IMR-90 (cell line): ENCODE data around the gene ZBP1. TPM values are rescaled to one million over a fixed set of nuclear protein-coding genes. Genes with fewer than 3 reads are reported as not detected.

ENCODE experiments used
- ATAC-seq: fragments of 200-7000 bp; cut with Tn5 transposase; 2 replicates; pipeline ENCODE4 v1.9.1; 2020; ENCODE audit warnings: low read depth, mild to moderate bottlenecking, moderate library complexity
- BruUV-seq: library from RNA; stranded (reverse); fragments of 400-500 nt; replicated peaks from 2 replicates; lab custom pipeline; 2021; lab: Mats Ljungman, UMichigan
- CTCF ChIA-PET: fragments of 300-600 bp; formaldehyde crosslinking; extraction: SDS; loops from one replicate; lab custom pipeline; 2021; ENCODE audit warnings: antibody characterized with exemption; lab: Yijun Ruan, JAX
- POLR2A ChIA-PET: fragments of 300-600 bp; sonication (Branson Sonifier 250); formaldehyde crosslinking; loops from one replicate; lab custom pipeline; 2022; ENCODE audit warnings: antibody characterized with exemption; ENCODE audit not compliant: unreplicated experiment; lab: Charles Lee
- DNase-seq: peaks from one replicate; pipeline ENCODE4 v3.0.0; 2013
- H2AFZ ChIP-seq: replicated peaks from 2 replicates; pipeline ENCODE3; 2013; ENCODE audit warnings: low read length, mild to moderate bottlenecking; ENCODE audit not compliant: poor library complexity
- H2AK5ac ChIP-seq: 2 replicates; pipeline ENCODE4 v1.6.1; 2013; ENCODE audit warnings: low read depth, low read length, inconsistent platforms
- H2AK9ac ChIP-seq: replicated peaks from 2 replicates; pipeline ENCODE3; 2013; ENCODE audit warnings: mild to moderate bottlenecking, low read depth, low read length, moderate library complexity; ENCODE audit not compliant: poor library complexity
- H2BK120ac ChIP-seq: 2 replicates; pipeline ENCODE4 v1.6.1; 2013; ENCODE audit warnings: low read depth, low read length, inconsistent platforms
- H2BK15ac ChIP-seq: 3 replicates; pipeline ENCODE4 v1.6.1; 2013; ENCODE audit warnings: low read depth, low read length, inconsistent platforms
- H2BK20ac ChIP-seq: 2 replicates; pipeline ENCODE4 v1.6.1; 2013; ENCODE audit warnings: low read depth, mild to moderate bottlenecking, inconsistent platforms, low read length, moderate library complexity
- H2BK5ac ChIP-seq: 2 replicates; pipeline ENCODE4 v1.6.1; 2013; ENCODE audit warnings: mild to moderate bottlenecking, low read depth, low read length, inconsistent platforms; ENCODE audit not compliant: poor library complexity, severe bottlenecking
- H3K14ac ChIP-seq: replicated peaks from 2 replicates; pipeline ENCODE4 v1.6.1; 2013; ENCODE audit warnings: low read depth, low read length, inconsistent platforms
- H3K18ac ChIP-seq: 2 replicates; pipeline ENCODE4 v1.6.1; 2013; ENCODE audit warnings: low read depth, low read length, control low read depth
- H3K23ac ChIP-seq: 2 replicates; pipeline ENCODE4 v1.6.1; 2013; ENCODE audit warnings: low read depth, low read length, inconsistent platforms
- H3K27ac ChIP-seq: 2 replicates; pipeline ENCODE4 v1.5.1; 2013; ENCODE audit warnings: mild to moderate bottlenecking, control low read depth, low read length; ENCODE audit not compliant: insufficient read depth
- H3K27me3 ChIP-seq: 2 replicates; pipeline ENCODE4 v1.6.1; 2013; ENCODE audit warnings: low read length; ENCODE audit not compliant: control insufficient read depth, insufficient read depth
- H3K36me3 ChIP-seq: 2 replicates; pipeline ENCODE4 v1.6.1; 2013; ENCODE audit warnings: low read length, mixed read lengths; ENCODE audit not compliant: control insufficient read depth, insufficient read depth
- H3K4ac ChIP-seq: 2 replicates; pipeline ENCODE4 v1.6.1; 2013; ENCODE audit warnings: low read depth, low read length, inconsistent platforms
- H3K4me1 ChIP-seq: 2 replicates; pipeline ENCODE4 v1.6.1; 2013; ENCODE audit warnings: low read length, mixed read lengths; ENCODE audit not compliant: control insufficient read depth, insufficient read depth
- H3K4me2 ChIP-seq: 2 replicates; pipeline ENCODE4 v1.6.1; 2013; ENCODE audit warnings: low read depth, mild to moderate bottlenecking, control low read depth, low read length, moderate library complexity
- H3K4me3 ChIP-seq: 2 replicates; pipeline ENCODE4 v1.5.1; 2013; ENCODE audit warnings: low read depth, mild to moderate bottlenecking, control low read depth, low read length, moderate library complexity; ENCODE audit not compliant: insufficient read depth
- H3K56ac ChIP-seq: 2 replicates; pipeline ENCODE4 v1.6.1; 2013; ENCODE audit warnings: low read length, inconsistent platforms; ENCODE audit not compliant: insufficient read depth; ENCODE audit errors: extremely low read depth
- H3K79me1 ChIP-seq, 2 experiments: 2 replicates each; pipeline ENCODE4 v1.6.1; 2013; ENCODE audit warnings: low read length in 2 of 2, inconsistent platforms in 1 of 2, low read depth in 1 of 2
- H3K9ac ChIP-seq: 2 replicates; pipeline ENCODE4 v1.6.1; 2013; ENCODE audit warnings: low read depth, low read length, control low read depth
- H3K9me1 ChIP-seq: 2 replicates; pipeline ENCODE4 v1.6.1; 2013; ENCODE audit warnings: low read length, inconsistent platforms; ENCODE audit not compliant: insufficient read depth
- H3K9me3 ChIP-seq: 2 replicates; pipeline ENCODE4 v1.6.1; 2013; ENCODE audit warnings: low read length; ENCODE audit not compliant: control insufficient read depth, insufficient read depth
- H4K20me1 ChIP-seq: 2 replicates; pipeline ENCODE4 v1.6.1; 2013; ENCODE audit warnings: low read length, inconsistent platforms; ENCODE audit not compliant: insufficient read depth
- H4K5ac ChIP-seq: 2 replicates; pipeline ENCODE4 v1.6.1; 2013; ENCODE audit warnings: mild to moderate bottlenecking, low read depth, low read length, control low read depth
- H4K8ac ChIP-seq, 2 experiments: 2 replicates each; pipeline ENCODE4 v1.6.1; 2013; ENCODE audit warnings: low read depth in 2 of 2, low read length in 2 of 2, control low read depth in 1 of 2, inconsistent platforms in 1 of 2
- H4K91ac ChIP-seq: 2 replicates; pipeline ENCODE4 v1.6.1; 2013; ENCODE audit warnings: low read depth, low read length, inconsistent platforms; ENCODE audit not compliant: insufficient read depth
- BHLHE40 ChIP-seq: fragments of 150-350 bp; IDR thresholded peaks from 2 replicates; pipeline ENCODE4 v1.6.1; 2016; ENCODE audit warnings: mild to moderate bottlenecking, low read depth, low read length
- CEBPB ChIP-seq: IDR thresholded peaks from 2 replicates; pipeline ENCODE4 v1.6.1; 2012; ENCODE audit warnings: low read depth, low read length, improper control_type of control experiment
- CHD1 ChIP-seq: IDR thresholded peaks from 2 replicates; pipeline ENCODE4 v1.6.1; 2012; ENCODE audit warnings: low read depth, low read length, improper control_type of control experiment
- FOS ChIP-seq: fragments of 150-350 bp; IDR thresholded peaks from 2 replicates; pipeline ENCODE4 v1.6.1; 2016; ENCODE audit warnings: low read depth, low read length
- MAFK ChIP-seq: IDR thresholded peaks from 2 replicates; pipeline ENCODE4 v1.6.1; 2012; ENCODE audit warnings: low read depth, low read length, improper control_type of control experiment
- MAZ ChIP-seq: IDR thresholded peaks from 2 replicates; pipeline ENCODE4 v1.6.1; 2012; ENCODE audit warnings: low read depth, mild to moderate bottlenecking, low read length, improper control_type of control experiment, moderate library complexity, borderline replicate concordance
- MXI1 ChIP-seq: IDR thresholded peaks from 2 replicates; pipeline ENCODE4 v1.6.1; 2012; ENCODE audit warnings: low read depth, mild to moderate bottlenecking, low read length, moderate library complexity, borderline replicate concordance
- NFE2L2 ChIP-seq: fragments of 150-350 bp; IDR thresholded peaks from 2 replicates; pipeline ENCODE4 v1.6.1; 2016; ENCODE audit warnings: low read depth, mild to moderate bottlenecking, low read length
- POLR2A ChIP-seq: IDR thresholded peaks from 2 replicates; pipeline ENCODE4 v1.6.1; 2012; ENCODE audit warnings: mild to moderate bottlenecking, low read depth, low read length
- RAD21 ChIP-seq: IDR thresholded peaks from 2 replicates; pipeline ENCODE4 v1.6.1; 2012; ENCODE audit warnings: low read length, improper control_type of control experiment
- RCOR1 ChIP-seq: IDR thresholded peaks from 2 replicates; pipeline ENCODE4 v1.6.1; 2012; ENCODE audit warnings: mild to moderate bottlenecking, low read length, improper control_type of control experiment; ENCODE audit not compliant: insufficient replicate concordance
- RFX5 ChIP-seq: IDR thresholded peaks from 2 replicates; pipeline ENCODE4 v1.8.0; 2012; ENCODE audit warnings: low read depth, mild to moderate bottlenecking, low read length, moderate library complexity
- SMC3 ChIP-seq: fragments of 150-350 bp; IDR thresholded peaks from 2 replicates; pipeline ENCODE4 v1.6.1; 2016; ENCODE audit warnings: low read depth, mild to moderate bottlenecking, antibody characterized with exemption, low read length, moderate library complexity
- WGBS, 2 experiments: methylation state at CpG; one replicate each; pipeline versions ENCODE4 v1.1.5 to v1.1.7; 2013; ENCODE audit warnings: missing lambda C conversion rate in 2 of 2; ENCODE audit not compliant: insufficient read length in 1 of 2; ENCODE audit errors: extremely low coverage in 2 of 2; 5-methylcytosine and 5-hydroxymethylcytosine counted together
- dilution Hi-C: fragments of 300-500 bp; cut with HindIII; formaldehyde crosslinking; loops from one replicate; pipeline ENCODE4 v1.14.3; 2018; ENCODE audit warnings: low sequenced_read_pairs; ENCODE audit not compliant: unreplicated experiment
- in situ Hi-C: fragments of 300-500 bp; cut with MboI; formaldehyde crosslinking; loops from 3 replicates; pipeline ENCODE4 v1.14.3; 2019; ENCODE audit warnings: low sequenced_read_pairs, inconsistent platforms, mixed read lengths
- intact Hi-C: fragments of 100-400 bp; cut with micrococcal nuclease; formaldehyde crosslinking; loops from 2 replicates; pipeline ENCODE4 v1.10.0; 2022
- polyA plus RNA-seq, 3 experiments: library from polyadenylated mRNA; depleted of rRNA; stranded (reverse); fragments of >200 nt; gene quantifications; 2 replicates each; pipeline ENCODE4 v1.2.3, GENCODE V29; 2012; ENCODE audit warnings: low replicate concordance in 1 of 3
- total RNA-seq: library from RNA; depleted of rRNA; stranded (reverse); fragments of >200 nt; gene quantifications from 2 replicates; pipeline ENCODE4 v1.2.3, GENCODE V29; 2012
- TF ChIP-seq, protein P1 (sequence below): fragments of 150-350 bp; IDR thresholded peaks from 2 replicates; pipeline ENCODE4 v1.6.1; 2017; ENCODE audit warnings: mild to moderate bottlenecking, antibody characterized with exemption, low read length, low read depth
- TF ChIP-seq, protein P2 (sequence below): fragments of 150-350 bp; IDR thresholded peaks from 2 replicates; pipeline ENCODE4 v1.6.1; 2016; ENCODE audit warnings: low read depth, mild to moderate bottlenecking, low read length, moderate library complexity, borderline replicate concordance
- TF ChIP-seq, protein P3 (sequence below): conservative IDR thresholded peaks from 2 replicates; pipeline ENCODE4 v1.5.1; 2012; ENCODE audit warnings: mild to moderate bottlenecking, low read depth, low read length, improper control_type of control experiment

Gene ZBP1
- total and polyA plus RNA-seq, 2 of the 4 experiments (the other 2 are of a cell fraction) = not detected

DNA sequence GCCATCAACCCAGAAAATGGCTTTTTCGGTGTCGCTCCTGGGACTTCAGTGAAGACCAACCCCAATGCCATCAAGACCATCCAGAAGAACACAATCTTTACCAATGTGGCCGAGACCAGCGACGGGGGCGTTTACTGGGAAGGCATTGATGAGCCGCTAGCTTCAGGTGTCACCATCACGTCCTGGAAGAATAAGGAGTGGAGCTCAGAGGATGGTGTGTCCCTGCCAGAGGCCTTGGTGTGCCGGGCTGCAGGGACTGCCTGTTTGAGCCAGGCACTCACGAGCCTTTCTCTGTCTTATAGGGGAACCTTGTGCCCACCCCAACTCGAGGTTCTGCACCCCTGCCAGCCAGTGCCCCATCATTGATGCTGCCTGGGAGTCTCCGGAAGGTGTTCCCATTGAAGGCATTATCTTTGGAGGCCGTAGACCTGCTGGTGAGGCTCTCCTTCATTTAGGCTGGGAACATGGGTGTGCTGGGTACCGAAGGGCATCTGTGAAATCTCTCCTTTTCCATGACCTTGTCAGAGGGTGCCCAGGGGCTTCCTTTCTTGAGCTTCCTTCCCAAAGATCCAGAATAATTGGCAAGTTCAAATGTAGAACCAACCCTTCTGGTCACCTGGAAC is 55.9 kb downstream of the ZBP1 start:
- WGBS, 2 experiments = 60% methylated on average over 1 of the region's 14 CpGs; no CpG with 5 or more reads in 1 of the 2 experiments
- H3K23ac ChIP-seq = no peak overlapping the region
- H3K4ac ChIP-seq = no peak overlapping the region
- intact Hi-C loops (no loop called here), in situ Hi-C loops (no loop called here), dilution Hi-C loops (no loop called here)
- H4K5ac ChIP-seq = no peak overlapping the region
- H3K36me3 ChIP-seq = no peaks in the 10 kb centered on the region
- no peak overlapping the region for H2AK5ac ChIP-seq
- H2BK120ac ChIP-seq = no peak overlapping the region
- no peak overlapping the region for H2BK20ac ChIP-seq
- CTCF ChIA-PET = no interaction called here
- no peak overlapping the region for H3K14ac ChIP-seq
- no peak overlapping the region for H2BK15ac ChIP-seq
- POLR2A ChIA-PET = no interaction called here
- no peak overlapping the region for H2AFZ ChIP-seq
- no peak overlapping the region for H3K4me3 ChIP-seq
- no peak overlapping the region for H4K8ac ChIP-seq
- H4K91ac ChIP-seq = no peak overlapping the region
- H4K20me1 ChIP-seq = no peaks in the 10 kb centered on the region
- DNase-seq (no peak), ATAC-seq (no peak)
- H3K9me1 ChIP-seq = no peaks in the 10 kb centered on the region
- no peaks in the 10 kb centered on the region for H3K4me1 ChIP-seq
- H2BK5ac ChIP-seq = no peak overlapping the region
- TF ChIP-seq SMC3 (no peak), RFX5 (no peak), MAZ (no peak), CHD1 (no peak), NFE2L2 (no peak), FOS (no peak), MXI1 (no peak), CEBPB (no peak), BHLHE40 (no peak), RCOR1 (no peak), RAD21 (no peak), MAFK (no peak), POLR2A (no peak)
- TF ChIP-seq, protein P1, sequence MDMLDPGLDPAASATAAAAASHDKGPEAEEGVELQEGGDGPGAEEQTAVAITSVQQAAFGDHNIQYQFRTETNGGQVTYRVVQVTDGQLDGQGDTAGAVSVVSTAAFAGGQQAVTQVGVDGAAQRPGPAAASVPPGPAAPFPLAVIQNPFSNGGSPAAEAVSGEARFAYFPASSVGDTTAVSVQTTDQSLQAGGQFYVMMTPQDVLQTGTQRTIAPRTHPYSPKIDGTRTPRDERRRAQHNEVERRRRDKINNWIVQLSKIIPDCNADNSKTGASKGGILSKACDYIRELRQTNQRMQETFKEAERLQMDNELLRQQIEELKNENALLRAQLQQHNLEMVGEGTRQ = no peak
- TF ChIP-seq, protein P2, sequence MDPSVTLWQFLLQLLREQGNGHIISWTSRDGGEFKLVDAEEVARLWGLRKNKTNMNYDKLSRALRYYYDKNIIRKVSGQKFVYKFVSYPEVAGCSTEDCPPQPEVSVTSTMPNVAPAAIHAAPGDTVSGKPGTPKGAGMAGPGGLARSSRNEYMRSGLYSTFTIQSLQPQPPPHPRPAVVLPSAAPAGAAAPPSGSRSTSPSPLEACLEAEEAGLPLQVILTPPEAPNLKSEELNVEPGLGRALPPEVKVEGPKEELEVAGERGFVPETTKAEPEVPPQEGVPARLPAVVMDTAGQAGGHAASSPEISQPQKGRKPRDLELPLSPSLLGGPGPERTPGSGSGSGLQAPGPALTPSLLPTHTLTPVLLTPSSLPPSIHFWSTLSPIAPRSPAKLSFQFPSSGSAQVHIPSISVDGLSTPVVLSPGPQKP = no peak
- TF ChIP-seq, protein P3, sequence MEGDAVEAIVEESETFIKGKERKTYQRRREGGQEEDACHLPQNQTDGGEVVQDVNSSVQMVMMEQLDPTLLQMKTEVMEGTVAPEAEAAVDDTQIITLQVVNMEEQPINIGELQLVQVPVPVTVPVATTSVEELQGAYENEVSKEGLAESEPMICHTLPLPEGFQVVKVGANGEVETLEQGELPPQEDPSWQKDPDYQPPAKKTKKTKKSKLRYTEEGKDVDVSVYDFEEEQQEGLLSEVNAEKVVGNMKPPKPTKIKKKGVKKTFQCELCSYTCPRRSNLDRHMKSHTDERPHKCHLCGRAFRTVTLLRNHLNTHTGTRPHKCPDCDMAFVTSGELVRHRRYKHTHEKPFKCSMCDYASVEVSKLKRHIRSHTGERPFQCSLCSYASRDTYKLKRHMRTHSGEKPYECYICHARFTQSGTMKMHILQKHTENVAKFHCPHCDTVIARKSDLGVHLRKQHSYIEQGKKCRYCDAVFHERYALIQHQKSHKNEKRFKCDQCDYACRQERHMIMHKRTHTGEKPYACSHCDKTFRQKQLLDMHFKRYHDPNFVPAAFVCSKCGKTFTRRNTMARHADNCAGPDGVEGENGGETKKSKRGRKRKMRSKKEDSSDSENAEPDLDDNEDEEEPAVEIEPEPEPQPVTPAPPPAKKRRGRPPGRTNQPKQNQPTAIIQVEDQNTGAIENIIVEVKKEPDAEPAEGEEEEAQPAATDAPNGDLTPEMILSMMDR = no peak
- BruUV-seq = no TSS peak
- peaks cover 5% of the 10 kb centered on the region; the same call in 1 of the 2 replicates for H3K27me3 ChIP-seq
- no peaks in the 10 kb centered on the region for H3K9me3 ChIP-seq
- no peak overlapping the region for H3K27ac ChIP-seq
- no peak overlapping the region for H3K18ac ChIP-seq
- no peak overlapping the region for H3K9ac ChIP-seq
- no peaks in the 10 kb centered on the region for H3K79me1 ChIP-seq
- H3K4me2 ChIP-seq = no peak overlapping the region
- no peak overlapping the region for H3K56ac ChIP-seq
- no peak overlapping the region for H2AK9ac ChIP-seq
